Activated CD8-positive, alpha-beta memory T cell treated with anti-CD3 and anti-CD28 coated beads, Interleukin-2, amount 50 U/mL, for 24 hours (primary cell): ENCODE measurements around the gene MMS22L.

Source experiments
- DNase-seq: peaks from one replicate; pipeline ENCODE4 v3.0.0-alpha.2; 2020; ENCODE audit errors: extremely low read depth

MMS22L gene

GRCh38 chr6:97138581-97138980 is 144.4 kb downstream of the MMS22L start:
- no peak for DNase-seq

- no peak for DNase-seq
Observed at GRCh38 chr6:97136626-97137358, 146.2 kb downstream of the MMS22L start.

- no peak for DNase-seq
Observed at GRCh38 chr6:97133067-97133466, 149.9 kb downstream of the MMS22L start.

- DNase-seq, result no peak
Observed at GRCh38 chr6:97129106-97129505, 153.9 kb downstream of the MMS22L start.

- DNase-seq, result no peak
Observed at GRCh38 chr6:97128507-97128906, 154.5 kb downstream of the MMS22L start.

- no peak for DNase-seq
Observed at GRCh38 chr6:97123652-97124051, 159.4 kb downstream of the MMS22L start.

GRCh38 chr6:97123112-97123511 is 159.9 kb downstream of the MMS22L start:
- DNase-seq, result no peak

GRCh38 chr6:97120511-97120910 is 162.5 kb downstream of the MMS22L start:
- DNase-seq, result no peak

GRCh38 chr6:97114645-97115044 is 168.4 kb downstream of the MMS22L start:
- no peak for DNase-seq

GRCh38 chr6:97113170-97113569 is 169.8 kb downstream of the MMS22L start:
- no peak for DNase-seq

- DNase-seq, result no peak
Observed at GRCh38 chr6:97111243-97111642, 171.8 kb downstream of the MMS22L start.

- DNase-seq, result no peak
Observed at GRCh38 chr6:97110626-97111025, 172.4 kb downstream of the MMS22L start.

GRCh38 chr6:97110149-97110548 is 172.9 kb downstream of the MMS22L start:
- DNase-seq, result no peak

GRCh38 chr6:97109444-97109843 is 173.6 kb downstream of the MMS22L start:
- DNase-seq, result no peak

GRCh38 chr6:97102145-97102790 is 180.7 kb downstream of the MMS22L start:
- DNase-seq, result no peak

- no peak for DNase-seq
Observed at GRCh38 chr6:97100696-97101095, 182.3 kb downstream of the MMS22L start.

GRCh38 chr6:97097068-97098047 is 185.7 kb downstream of the MMS22L start:
- no peak for DNase-seq

- no peak for DNase-seq
Observed at GRCh38 chr6:97095311-97095850, 187.6 kb downstream of the MMS22L start.

GRCh38 chr6:97094376-97094775 is 188.6 kb downstream of the MMS22L start:
- no peak for DNase-seq

GRCh38 chr6:97092673-97093305 is 190.2 kb downstream of the MMS22L start:
- DNase-seq, result no peak
